Esophagus squamous epithelium (tissue), 5 donors: ENCODE data around the gene ITM2C. TPM values are rescaled to one million over a fixed set of nuclear protein-coding genes. Genes with fewer than 3 reads are reported as not detected.

Experiments used
- DNase-seq: peaks from one replicate; lab custom pipeline; 2025; lab: John Stamatoyannopoulos, UW
- H3K27ac ChIP-seq, 4 donors: fragments of 200-600 bp; sonication (generic); one replicate each; pipeline ENCODE4 v1.5.1; 2016 to 2019; ENCODE audit warnings: mild to moderate bottlenecking in 1 of 4
- H3K27me3 ChIP-seq, 4 donors: fragments of 200-600 bp; sonication (generic); 1 replicate in 3 of 4; 2 replicates in 1 of 4; pipeline versions ENCODE4 v1.5.1 to v1.6.0; 2017 to 2021; ENCODE audit warnings: antibody characterized with exemption in 1 of 4
- H3K36me3 ChIP-seq, 3 donors: fragments of 200-600 bp; sonication (generic); one replicate each; pipeline ENCODE4 v1.5.1; 2016 to 2019
- H3K4me1 ChIP-seq, 3 donors: fragments of 200-600 bp; sonication (generic); one replicate each; pipeline ENCODE4 v1.5.1; 2017 to 2019
- H3K4me3 ChIP-seq, 4 donors: fragments of 200-600 bp; sonication (generic); 1 replicate in 3 of 4; 2 replicates in 1 of 4; pipeline ENCODE4 v1.5.1; 2016 to 2019; ENCODE audit warnings: mild to moderate bottlenecking in 2 of 4, moderate library complexity in 1 of 4
- H3K9me3 ChIP-seq, 3 donors: fragments of 200-600 bp; sonication (generic); one replicate each; pipeline ENCODE4 v1.5.1; 2016 to 2019
- POLR2A ChIP-seq, 4 donors: fragments of 450-650 bp; IDR thresholded peaks; one replicate each; pipeline ENCODE4 v1.6.1; 2017; ENCODE audit warnings: antibody characterized with exemption in 4 of 4, mild to moderate bottlenecking in 4 of 4, moderate library complexity in 3 of 4
- WGBS, 2 donors: methylation state at CpG; one replicate each; pipeline ENCODE4 v1.1.5; 2018; 5-methylcytosine and 5-hydroxymethylcytosine counted together
- intact Hi-C: fragments of 100-400 bp; cut with DNase I; formaldehyde crosslinking; loops from one replicate; pipeline ENCODE4 v1.15.0; 2022
- total RNA-seq, 4 donors: library from RNA; depleted of rRNA; stranded (reverse); fragments of >200 nt; gene quantifications; one replicate each; pipeline ENCODE4 v1.1.0, GENCODE V29; 2016
- TF ChIP-seq, protein P1 (sequence below), 6 experiments: fragments of 450-650 bp in 4 of 6; fragments of 200-600 bp in 2 of 6; sonication (generic) in 2 of 6; IDR thresholded peaks; one replicate each; pipeline ENCODE4 v1.5.1; 2016 to 2019; ENCODE audit warnings: antibody characterized with exemption in 6 of 6, mild to moderate bottlenecking in 4 of 6, moderate library complexity in 4 of 6
- donor health status: DM: yes; HTN: yes; CAD: no.

Gene ITM2C
- total RNA-seq, 4 donors from 2014 or later: 3.8 to 31.9 (median 10.3) TPM

DNA sequence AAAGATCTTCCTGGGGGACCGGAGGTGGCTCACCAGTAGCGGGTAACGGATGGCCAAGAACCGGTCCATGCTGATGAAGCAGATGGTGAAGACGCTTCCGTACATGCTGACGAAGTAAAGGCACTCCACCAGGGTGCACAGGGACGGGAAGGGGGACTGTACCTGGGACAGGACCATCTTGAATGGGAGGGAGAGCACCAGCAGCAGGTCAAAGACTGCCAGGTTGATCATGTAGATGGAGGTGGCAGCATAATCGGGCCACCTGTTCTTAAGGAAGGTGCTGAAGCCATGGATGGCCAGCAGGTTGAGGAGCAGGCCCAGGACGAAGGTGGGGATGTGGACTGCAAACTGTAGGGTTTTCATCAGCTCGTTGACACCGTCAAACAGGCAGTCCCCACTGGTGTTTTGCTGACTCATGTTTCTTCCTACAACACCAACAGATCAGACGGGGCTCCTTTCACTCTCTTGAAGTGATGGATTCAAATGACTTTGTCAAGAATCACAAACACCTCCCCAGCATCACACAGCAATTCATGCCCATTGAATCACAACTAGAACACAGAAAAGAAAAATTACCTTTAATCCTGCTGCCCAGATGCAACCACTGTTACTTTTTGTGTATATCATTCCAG lies 45.9 kb downstream of the ITM2C start:
- intact Hi-C loops: no loop called here
- 81 to 85% methylated on average over 13 of the region's 13 CpGs for WGBS, 2 donors
- Histone ChIP-seq H3K36me3 (no peaks in the 10 kb centered on the region), H3K27me3 (peaks cover 0 to 38% (median 0%) of the 10 kb centered on the region in 4 donors), H3K4me1 (peaks cover 0 to 11% (median 0%) of the 10 kb centered on the region in 3 donors), H3K4me3 (no peak overlapping the region), H3K9me3 (no peaks in the 10 kb centered on the region), H3K27ac (no peak overlapping the region)
- no peak for TF ChIP-seq POLR2A (IDR thresholded peaks at IDR 0.05)
- TF ChIP-seq, protein P1, sequence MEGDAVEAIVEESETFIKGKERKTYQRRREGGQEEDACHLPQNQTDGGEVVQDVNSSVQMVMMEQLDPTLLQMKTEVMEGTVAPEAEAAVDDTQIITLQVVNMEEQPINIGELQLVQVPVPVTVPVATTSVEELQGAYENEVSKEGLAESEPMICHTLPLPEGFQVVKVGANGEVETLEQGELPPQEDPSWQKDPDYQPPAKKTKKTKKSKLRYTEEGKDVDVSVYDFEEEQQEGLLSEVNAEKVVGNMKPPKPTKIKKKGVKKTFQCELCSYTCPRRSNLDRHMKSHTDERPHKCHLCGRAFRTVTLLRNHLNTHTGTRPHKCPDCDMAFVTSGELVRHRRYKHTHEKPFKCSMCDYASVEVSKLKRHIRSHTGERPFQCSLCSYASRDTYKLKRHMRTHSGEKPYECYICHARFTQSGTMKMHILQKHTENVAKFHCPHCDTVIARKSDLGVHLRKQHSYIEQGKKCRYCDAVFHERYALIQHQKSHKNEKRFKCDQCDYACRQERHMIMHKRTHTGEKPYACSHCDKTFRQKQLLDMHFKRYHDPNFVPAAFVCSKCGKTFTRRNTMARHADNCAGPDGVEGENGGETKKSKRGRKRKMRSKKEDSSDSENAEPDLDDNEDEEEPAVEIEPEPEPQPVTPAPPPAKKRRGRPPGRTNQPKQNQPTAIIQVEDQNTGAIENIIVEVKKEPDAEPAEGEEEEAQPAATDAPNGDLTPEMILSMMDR (IDR thresholded peaks at IDR 0.05): no peak
- DNase-seq: no peak

DNA sequence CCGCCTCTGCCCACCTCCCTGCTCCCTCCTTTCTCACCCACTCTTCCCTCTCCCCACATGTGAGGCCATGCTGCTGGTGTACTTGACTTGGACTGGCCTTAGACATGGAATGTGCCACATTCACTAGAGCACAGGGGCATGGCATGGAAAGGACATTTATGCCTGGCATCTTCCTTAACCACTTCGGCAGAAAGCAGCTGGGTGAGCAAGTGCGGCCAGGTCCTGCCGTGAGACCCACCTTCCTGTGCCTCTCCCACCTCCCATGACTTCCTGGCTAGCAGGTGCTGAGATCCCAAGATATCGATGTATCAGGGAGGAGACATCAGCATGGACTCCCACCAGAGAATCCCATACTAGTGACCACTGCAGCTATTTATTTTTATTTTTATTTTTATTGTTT lies 47.3 kb downstream of the ITM2C start:
- Histone ChIP-seq H3K4me1 (peaks cover 0 to 11% (median 0%) of the 10 kb centered on the region in 3 donors), H3K9me3 (no peaks in the 10 kb centered on the region), H3K4me3 (no peak overlapping the region), H3K36me3 (no peaks in the 10 kb centered on the region), H3K27ac (no peak overlapping the region), H3K27me3 (peaks cover 0 to 38% (median 0%) of the 10 kb centered on the region in 4 donors)
- WGBS, 2 donors: 74 to 93% methylated on average over 5 of the region's 5 CpGs
- no peak for DNase-seq
- intact Hi-C loops: no loop called here
- TF ChIP-seq, protein P1 (IDR thresholded peaks at IDR 0.05): no peak
- no peak for TF ChIP-seq POLR2A (IDR thresholded peaks at IDR 0.05)

DNA sequence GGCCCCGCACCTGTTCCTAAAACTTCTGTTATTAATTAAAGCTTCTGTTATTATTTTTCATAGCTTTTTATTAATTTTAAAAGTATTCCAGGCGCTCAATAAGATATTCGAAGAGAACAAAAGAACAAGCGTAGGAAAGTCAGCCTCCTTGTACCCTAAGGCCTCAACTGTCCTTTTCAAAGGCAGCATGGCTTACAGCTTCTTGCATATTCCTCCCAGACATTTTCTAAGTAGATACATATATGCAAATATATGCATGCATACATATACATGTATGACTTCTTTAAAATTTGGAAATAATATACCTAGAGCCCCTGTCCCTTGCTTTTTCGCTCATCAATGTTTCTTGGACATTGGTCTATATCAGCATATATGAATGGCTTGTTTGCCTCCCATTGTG lies 48.0 kb downstream of the ITM2C start:
- TF ChIP-seq, protein P1 (IDR thresholded peaks at IDR 0.05): no peak
- no peak for TF ChIP-seq POLR2A (IDR thresholded peaks at IDR 0.05)
- H3K27ac ChIP-seq: no peak overlapping the region
- H3K36me3 ChIP-seq: no peaks in the 10 kb centered on the region
- no peaks in the 10 kb centered on the region for H3K9me3 ChIP-seq
- 90 to 92% methylated on average over 5 of the region's 5 CpGs for WGBS, 2 donors
- H3K27me3 ChIP-seq: peaks cover 0 to 42% (median 0%) of the 10 kb centered on the region in 4 donors
- H3K4me3 ChIP-seq: no peak overlapping the region
- intact Hi-C loops: no loop called here
- DNase-seq: no peak
- H3K4me1 ChIP-seq: peaks cover 0 to 11% (median 0%) of the 10 kb centered on the region in 3 donors

DNA sequence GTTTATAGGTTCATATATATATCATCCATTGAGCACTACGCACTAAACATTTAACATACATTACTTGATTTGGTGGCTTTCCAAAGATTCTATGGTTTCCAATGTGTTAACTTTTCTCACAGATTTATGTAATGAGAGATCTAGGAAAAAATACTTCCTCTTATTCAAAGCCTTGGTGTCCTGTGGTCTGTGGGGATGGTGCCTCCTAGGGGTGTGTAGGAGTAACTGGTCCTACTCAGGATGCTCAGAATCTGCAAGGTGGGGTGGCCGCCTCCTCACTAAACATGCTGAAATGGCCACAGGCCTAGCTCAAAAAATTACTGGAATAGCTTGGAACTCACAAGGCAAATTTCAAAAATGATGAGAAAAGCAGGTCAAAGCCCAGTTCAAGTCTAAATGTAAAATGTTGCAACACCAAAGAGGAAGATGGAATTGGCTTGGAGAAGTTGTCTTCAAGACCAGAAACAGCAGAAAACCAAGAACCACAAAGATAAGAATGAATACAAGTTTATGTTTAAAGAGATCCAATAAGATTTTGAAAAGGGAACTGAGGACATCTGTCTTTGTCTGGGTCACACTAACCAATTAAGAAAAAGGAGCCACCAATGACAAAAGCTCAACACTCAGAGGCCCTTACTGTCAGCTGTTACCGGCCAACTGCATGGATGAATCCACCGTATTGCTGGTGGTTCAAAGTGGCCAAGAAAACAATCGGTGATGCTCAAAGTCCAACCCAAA lies 48.8 kb downstream of the ITM2C start:
- Histone ChIP-seq H3K4me3 (no peak overlapping the region), H3K27me3 (peaks cover 0 to 46% (median 0%) of the 10 kb centered on the region in 4 donors), H3K36me3 (no peaks in the 10 kb centered on the region), H3K4me1 (peaks cover 0 to 6% (median 0%) of the 10 kb centered on the region in 3 donors), H3K27ac (no peak overlapping the region), H3K9me3 (no peaks in the 10 kb centered on the region)
- WGBS, 2 donors: 82 to 88% methylated on average over 5 of the region's 5 CpGs
- no peak for DNase-seq
- TF ChIP-seq, protein P1 (IDR thresholded peaks at IDR 0.05): peak in 5 of 6 experiments; percentile 33 to 48 (median 35)
- TF ChIP-seq POLR2A (IDR thresholded peaks at IDR 0.05): no peak
- intact Hi-C loops: no loop called here

DNA sequence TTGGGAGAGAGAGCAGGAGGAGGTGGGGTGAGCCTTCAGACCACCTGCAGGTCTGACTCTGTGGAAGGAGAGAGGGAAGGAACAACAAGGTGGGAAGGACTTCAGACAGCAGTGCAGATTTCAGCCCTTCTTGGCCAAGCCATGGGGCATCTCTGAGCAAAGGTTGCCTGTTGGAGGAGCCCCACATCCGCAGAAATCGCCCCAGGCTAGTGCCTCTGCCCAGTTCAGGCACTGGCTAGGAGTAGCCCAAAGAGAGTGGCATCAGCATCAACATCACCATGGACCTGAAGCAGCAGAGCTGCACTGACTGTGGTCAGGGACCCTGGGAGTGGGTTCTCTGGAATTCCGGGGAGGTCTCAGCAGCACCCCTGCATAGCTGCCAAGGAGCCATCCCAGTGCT lies 50.1 kb downstream of the ITM2C start:
- TF ChIP-seq POLR2A (IDR thresholded peaks at IDR 0.05): no peak
- TF ChIP-seq, protein P1 (IDR thresholded peaks at IDR 0.05): no peak
- Histone ChIP-seq H3K4me3 (no peak overlapping the region), H3K4me1 (no peaks in the 10 kb centered on the region), H3K27me3 (peaks cover 0 to 46% (median 0%) of the 10 kb centered on the region in 4 donors), H3K9me3 (no peaks in the 10 kb centered on the region), H3K36me3 (no peaks in the 10 kb centered on the region), H3K27ac (no peak overlapping the region)
- no peak for DNase-seq
- WGBS, 2 donors: 100% methylated on average over 2 of the region's 3 CpGs; no CpG with 5 or more reads in 1 of the 2 donors
- intact Hi-C loops: no loop called here
